A549 (cell line): Measurements from ENCODE around the gene TSPEAR.

Experiments used
- CEBPB ChIP-seq, 2 experiments: fragments of >200 bp in 1 of 2; sonication (Bioruptor Twin) in 1 of 2; formaldehyde crosslinking in 1 of 2; IDR thresholded peaks; 2 replicates each; pipeline ENCODE4 v1.6.1; 2012 to 2016
- POLR2A ChIP-seq: IDR thresholded peaks from 2 replicates; pipeline ENCODE4 v1.6.1; 2012; ENCODE audit warnings: mild to moderate bottlenecking, low read length
- TF ChIP-seq, protein P1 (sequence below): fragments of >200 bp; sonication (Bioruptor Twin); formaldehyde crosslinking; IDR thresholded peaks from 3 replicates; pipeline ENCODE4 v1.5.1; 2016

DNA sequence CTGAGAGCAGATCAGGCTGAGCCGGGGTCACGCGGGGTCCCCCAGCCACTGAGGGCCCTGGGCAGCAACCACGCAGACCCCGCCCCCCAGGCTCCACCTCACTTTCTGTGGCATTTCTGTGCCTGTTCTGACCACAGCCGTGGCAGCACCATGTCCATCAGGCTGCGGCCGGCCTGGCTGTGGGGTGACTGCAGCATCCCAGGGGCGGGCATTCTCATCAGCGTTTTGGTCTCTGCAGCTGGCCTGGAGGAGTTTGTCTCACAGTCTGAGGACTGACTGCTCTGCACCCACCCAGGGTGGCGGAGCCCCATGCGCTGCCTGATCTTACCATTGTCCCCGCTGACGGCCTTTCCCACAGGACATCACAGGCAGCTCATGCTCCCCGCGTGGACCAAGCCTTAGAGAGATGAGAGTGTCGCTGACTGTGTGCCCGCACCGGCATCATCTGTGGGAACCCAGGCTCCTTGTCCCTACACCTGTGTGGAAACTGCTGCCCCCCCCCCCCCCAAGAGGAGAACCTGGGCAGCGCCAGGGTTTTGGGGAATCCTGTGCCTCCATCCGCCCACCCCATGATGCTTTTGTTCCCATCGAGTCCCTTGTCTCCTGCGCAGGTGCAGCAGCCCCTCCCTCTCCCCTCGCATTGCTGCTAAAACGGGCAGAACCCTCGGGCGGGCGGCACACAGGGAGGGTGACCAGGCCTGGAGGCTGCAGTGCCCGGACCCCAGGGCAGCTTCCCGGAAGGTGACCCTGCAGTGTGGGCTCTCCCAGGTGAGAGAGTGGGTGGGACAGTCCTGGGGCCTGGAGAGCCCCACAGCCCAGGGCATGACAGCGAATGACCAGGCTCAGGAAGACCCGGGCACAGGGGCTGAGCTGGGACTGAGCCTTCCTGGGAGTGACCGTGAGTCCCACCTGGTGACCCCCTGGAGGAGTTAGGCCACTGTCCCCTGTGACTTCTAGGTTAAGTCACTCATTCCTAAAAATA lies 173.2 kb downstream of the TSPEAR start:
- no peak for TF ChIP-seq POLR2A
- TF ChIP-seq, protein P1, sequence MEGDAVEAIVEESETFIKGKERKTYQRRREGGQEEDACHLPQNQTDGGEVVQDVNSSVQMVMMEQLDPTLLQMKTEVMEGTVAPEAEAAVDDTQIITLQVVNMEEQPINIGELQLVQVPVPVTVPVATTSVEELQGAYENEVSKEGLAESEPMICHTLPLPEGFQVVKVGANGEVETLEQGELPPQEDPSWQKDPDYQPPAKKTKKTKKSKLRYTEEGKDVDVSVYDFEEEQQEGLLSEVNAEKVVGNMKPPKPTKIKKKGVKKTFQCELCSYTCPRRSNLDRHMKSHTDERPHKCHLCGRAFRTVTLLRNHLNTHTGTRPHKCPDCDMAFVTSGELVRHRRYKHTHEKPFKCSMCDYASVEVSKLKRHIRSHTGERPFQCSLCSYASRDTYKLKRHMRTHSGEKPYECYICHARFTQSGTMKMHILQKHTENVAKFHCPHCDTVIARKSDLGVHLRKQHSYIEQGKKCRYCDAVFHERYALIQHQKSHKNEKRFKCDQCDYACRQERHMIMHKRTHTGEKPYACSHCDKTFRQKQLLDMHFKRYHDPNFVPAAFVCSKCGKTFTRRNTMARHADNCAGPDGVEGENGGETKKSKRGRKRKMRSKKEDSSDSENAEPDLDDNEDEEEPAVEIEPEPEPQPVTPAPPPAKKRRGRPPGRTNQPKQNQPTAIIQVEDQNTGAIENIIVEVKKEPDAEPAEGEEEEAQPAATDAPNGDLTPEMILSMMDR, result no peak
- TF ChIP-seq CEBPB (IDR thresholded peaks at IDR 0.05), result no peak
